ENCODE measurements around the gene TNPO1. TPM values are rescaled to one million over a fixed set of nuclear protein-coding genes. Genes with fewer than 3 reads are reported as not detected.

The TNPO1 gene
- total and polyA plus RNA-seq, 10 of the 15 experiments (the other 5 are each of a cell fraction or from before 2014, with no cell fraction given), result 18.1 to 123 (median 79.2) TPM

GRCh38 chr5:72821776-72822175 lies 5.3 kb downstream of the TNPO1 start:
- Histone ChIP-seq H3K4me1 (ENCODE audit: control insufficient read depth, insufficient read depth, low read length) (peaks cover 12% of the 10 kb centered on the region; the same call in 1 of the 2 replicates), H3K9me3 (replicated peaks; ENCODE audit: control insufficient read depth, insufficient read depth, low read length) (no peaks in the 10 kb centered on the region), H3K4me3 (no peak overlapping the region), H3K27ac (ENCODE audit: control insufficient read depth, insufficient read depth) (peak overlapping the region; percentile 48), H3K27me3 (replicated peaks in 1 of 2; ENCODE audit: control insufficient read depth in 2 of 2, insufficient read depth in 2 of 2, low read length in 1 of 2) (no peaks in the 10 kb centered on the region), H3K4me2 (ENCODE audit: control insufficient read depth, insufficient read depth) (peak overlapping the region; percentile 56), H3K79me2 (ENCODE audit: control insufficient read depth, insufficient read depth, low read length) (peaks cover 37% of the 10 kb centered on the region), H2AFZ (ENCODE audit: control insufficient read depth, low read depth, low read length) (no peak overlapping the region; the same call in 1 of the 2 replicates), H3K36me3 (ENCODE audit: control insufficient read depth in 2 of 2, insufficient read depth in 2 of 2, low read length in 1 of 2) (no peaks in the 10 kb centered on the region; a peak in 1 of 4 replicates), H3K9ac (ENCODE audit: control insufficient read depth, insufficient read depth, low read length) (no peak overlapping the region; the same call in 1 of the 2 replicates), H4K20me1 (ENCODE audit: control insufficient read depth, insufficient read depth) (no peaks in the 10 kb centered on the region)
- CTCF ChIA-PET, result interaction anchor here (5.8 kb wide), 1 partner anchor 211 kb away, joined by 194 read pairs; no protein-coding TSS in a partner anchor
- 96% methylated on average over 2 of the region's 2 CpGs for WGBS (ENCODE audit: insufficient coverage, insufficient replicate concordance, low lambda C conversion rate, missing lambda C conversion rate)
- DNase-seq (ENCODE audit: low read depth, low spot score) (no peak), FAIRE-seq (no peak), ATAC-seq (peak; percentile 24)
- no peak for TF ChIP-seq ZBTB11 (CRISPR knock-in tag; IDR thresholded peaks at IDR 0.05)
- TF ChIP-seq, protein P1, sequence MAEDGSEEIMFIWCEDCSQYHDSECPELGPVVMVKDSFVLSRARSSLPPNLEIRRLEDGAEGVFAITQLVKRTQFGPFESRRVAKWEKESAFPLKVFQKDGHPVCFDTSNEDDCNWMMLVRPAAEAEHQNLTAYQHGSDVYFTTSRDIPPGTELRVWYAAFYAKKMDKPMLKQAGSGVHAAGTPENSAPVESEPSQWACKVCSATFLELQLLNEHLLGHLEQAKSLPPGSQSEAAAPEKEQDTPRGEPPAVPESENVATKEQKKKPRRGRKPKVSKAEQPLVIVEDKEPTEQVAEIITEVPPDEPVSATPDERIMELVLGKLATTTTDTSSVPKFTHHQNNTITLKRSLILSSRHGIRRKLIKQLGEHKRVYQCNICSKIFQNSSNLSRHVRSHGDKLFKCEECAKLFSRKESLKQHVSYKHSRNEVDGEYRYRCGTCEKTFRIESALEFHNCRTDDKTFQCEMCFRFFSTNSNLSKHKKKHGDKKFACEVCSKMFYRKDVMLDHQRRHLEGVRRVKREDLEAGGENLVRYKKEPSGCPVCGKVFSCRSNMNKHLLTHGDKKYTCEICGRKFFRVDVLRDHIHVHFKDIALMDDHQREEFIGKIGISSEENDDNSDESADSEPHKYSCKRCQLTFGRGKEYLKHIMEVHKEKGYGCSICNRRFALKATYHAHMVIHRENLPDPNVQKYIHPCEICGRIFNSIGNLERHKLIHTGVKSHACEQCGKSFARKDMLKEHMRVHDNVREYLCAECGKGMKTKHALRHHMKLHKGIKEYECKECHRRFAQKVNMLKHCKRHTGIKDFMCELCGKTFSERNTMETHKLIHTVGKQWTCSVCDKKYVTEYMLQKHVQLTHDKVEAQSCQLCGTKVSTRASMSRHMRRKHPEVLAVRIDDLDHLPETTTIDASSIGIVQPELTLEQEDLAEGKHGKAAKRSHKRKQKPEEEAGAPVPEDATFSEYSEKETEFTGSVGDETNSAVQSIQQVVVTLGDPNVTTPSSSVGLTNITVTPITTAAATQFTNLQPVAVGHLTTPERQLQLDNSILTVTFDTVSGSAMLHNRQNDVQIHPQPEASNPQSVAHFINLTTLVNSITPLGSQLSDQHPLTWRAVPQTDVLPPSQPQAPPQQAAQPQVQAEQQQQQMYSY (CRISPR knock-in tag; IDR thresholded peaks at IDR 0.05), result no peak
- POLR2A ChIA-PET, result no interaction called here
- in situ Hi-C loops (cut with MboI) (loop anchor here (10.0 kb wide), 1 partner anchor 447 kb away; no protein-coding TSS in a partner anchor), intact Hi-C loops (cut with micrococcal nuclease; ENCODE audit: unreplicated experiment) (no loop called here)
- no TSS peak for BruUV-seq (replicated peaks)
- SMC1A ChIA-PET (ENCODE audit: uncharacterized antibody, unreplicated experiment), result no interaction called here
- RAD21 ChIA-PET (ENCODE audit: unreplicated experiment), result no interaction called here

Measured in GM12878 (cell line).